ENCODE results near the gene BCR.

BCR gene

DNA sequence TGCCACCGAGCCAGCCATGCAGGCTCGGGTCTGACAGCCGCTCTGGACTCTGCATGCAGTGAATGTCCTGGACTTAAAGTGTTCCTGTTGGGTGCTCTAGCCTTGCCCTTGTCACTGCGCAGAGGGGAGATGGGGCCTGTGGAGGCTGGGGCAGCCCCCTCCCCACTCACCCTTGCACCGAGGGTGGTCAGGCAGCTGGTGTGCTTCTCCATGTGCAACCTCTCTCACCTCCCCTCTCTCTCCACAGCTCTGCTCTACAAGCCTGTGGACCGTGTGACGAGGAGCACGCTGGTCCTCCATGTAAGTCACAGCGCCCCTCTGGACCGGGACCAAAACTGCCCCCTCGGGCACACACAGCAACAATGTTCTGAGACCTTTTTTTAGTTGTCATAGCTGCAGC, 92.5 kb downstream of the BCR start:
- no peak for DNase-seq (ENCODE audit: low read depth in 2 of 2, low spot score in 1 of 2)

- DNase-seq (ENCODE audit: low read depth in 2 of 2, low spot score in 1 of 2), result no peak
Measured at GRCh38 chr22:23273445-23274145, 93.3 kb downstream of the BCR start.

- DNase-seq (ENCODE audit: low read depth in 2 of 2, low spot score in 1 of 2), result no peak
Measured at GRCh38 chr22:23274146-23274526, 93.8 kb downstream of the BCR start.

- no peak for DNase-seq (ENCODE audit: low read depth in 2 of 2, low spot score in 1 of 2)
Measured at GRCh38 chr22:23274891-23275694, 94.8 kb downstream of the BCR start.

DNA sequence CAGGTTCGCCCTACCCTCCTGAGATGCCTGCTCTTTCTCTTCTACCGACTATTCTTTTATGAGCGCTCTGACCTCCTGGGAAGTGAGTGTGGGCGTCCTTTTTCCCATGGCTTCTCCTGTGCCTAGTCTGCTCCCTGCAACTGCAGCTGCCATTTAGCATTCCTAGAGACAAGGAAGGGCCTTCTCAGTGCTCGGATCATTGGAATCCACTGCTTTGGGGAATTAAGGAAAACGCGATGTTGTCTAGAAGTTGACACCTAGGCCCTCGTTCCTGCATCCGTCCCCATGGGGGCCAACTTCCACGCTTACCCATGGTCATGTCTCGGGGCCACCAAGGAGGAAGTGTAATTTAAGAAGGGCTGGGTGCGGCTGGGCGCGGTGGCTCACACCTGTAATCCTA, 95.4 kb downstream of the BCR start:
- no peak for DNase-seq (ENCODE audit: low read depth in 2 of 2, low spot score in 1 of 2)

DNA sequence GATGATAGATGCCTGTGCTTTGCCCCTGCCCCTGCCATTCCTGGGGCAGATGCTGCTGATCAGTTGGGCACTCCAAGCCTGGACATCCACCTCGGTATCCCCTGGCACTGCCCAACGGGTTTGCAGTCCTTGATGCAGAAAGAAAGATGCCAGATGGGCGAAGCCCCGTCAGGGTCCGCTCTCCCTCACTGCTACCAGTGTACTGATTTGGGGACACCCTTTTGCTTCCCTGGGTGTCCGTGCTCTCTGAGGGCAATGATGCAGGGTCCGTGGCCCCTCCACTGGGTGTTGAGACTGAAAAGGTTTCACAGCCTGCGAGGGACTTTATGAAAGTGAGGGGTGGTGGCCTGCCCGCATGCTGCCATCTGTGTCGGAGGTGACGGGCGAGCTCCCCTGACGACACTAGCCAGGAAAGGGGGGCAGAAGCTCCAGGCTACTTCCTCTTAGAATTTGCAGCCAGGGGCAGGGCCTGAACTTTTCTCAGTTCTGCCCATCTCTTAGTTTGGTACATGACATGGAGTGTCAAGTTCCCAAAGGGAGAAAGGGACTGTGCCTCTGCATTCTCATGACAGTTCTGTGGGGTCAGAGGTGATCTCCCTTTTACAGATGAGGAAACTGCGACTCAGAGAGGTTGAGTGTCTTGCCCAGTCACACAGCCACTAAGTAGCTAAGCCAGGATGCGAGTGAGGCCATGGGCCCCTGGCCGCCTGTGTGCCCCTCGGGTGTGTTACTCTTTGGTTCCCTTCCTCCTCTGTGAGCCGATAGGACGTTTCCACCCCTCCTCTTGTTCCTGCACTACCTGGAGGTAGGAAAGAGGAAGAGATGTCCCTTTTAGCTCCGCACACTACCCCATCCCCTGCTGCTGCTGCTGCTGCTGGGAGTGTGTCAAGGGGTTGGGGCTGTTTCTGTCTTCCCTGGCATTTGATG, 96.6 kb downstream of the BCR start:
- no peak for DNase-seq (ENCODE audit: low read depth in 2 of 2, low spot score in 1 of 2)

- no peak for DNase-seq (ENCODE audit: low read depth in 2 of 2, low spot score in 1 of 2)
Measured at GRCh38 chr22:23277583-23278295, 97.4 kb downstream of the BCR start.

DNA sequence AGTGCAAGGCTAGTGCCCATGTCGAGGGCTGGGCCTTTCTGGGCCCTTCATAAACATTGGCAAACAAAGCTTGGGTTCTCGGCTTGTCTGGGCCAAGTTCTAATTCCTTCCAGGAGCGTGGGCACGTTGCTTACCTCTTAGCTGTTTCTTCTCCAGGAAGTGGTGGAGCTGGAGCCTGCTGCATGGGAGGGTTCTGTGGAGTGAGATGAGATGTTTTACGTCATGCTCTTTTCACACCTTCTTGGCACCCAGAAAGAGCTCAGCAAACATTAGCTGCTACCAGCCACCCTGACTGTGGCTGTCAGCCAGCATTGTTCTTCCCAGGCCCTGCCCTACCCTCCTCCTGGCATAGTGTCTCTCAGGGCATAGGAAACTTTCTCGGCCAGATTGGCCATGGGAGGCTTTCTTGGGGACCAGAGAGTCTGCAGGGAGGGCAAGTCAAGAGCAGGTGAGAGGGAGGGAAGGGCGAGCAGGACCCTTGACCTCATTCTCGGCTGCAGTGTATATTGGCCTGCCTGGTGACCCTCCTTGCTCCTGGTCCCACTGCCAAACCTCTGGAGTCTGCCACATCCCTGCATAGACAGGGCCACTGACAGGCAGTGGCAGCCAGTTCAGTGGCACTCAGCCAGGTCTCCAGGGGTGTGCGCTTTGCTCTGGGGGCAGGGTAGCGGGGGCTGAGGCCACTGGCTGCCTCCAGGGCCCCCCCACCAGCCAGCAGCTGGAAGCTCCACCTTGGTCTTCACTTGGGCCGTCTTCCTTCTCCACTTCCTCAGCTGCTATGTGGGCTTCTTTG, 98.8 kb downstream of the BCR start:
- peak in 1 of 2 donors; percentile 17 for DNase-seq (ENCODE audit: low read depth in 2 of 2, low spot score in 1 of 2)

- DNase-seq (ENCODE audit: low read depth in 2 of 2, low spot score in 1 of 2), result no peak
Measured at GRCh38 chr22:23279781-23280180, 99.5 kb downstream of the BCR start.

DNA sequence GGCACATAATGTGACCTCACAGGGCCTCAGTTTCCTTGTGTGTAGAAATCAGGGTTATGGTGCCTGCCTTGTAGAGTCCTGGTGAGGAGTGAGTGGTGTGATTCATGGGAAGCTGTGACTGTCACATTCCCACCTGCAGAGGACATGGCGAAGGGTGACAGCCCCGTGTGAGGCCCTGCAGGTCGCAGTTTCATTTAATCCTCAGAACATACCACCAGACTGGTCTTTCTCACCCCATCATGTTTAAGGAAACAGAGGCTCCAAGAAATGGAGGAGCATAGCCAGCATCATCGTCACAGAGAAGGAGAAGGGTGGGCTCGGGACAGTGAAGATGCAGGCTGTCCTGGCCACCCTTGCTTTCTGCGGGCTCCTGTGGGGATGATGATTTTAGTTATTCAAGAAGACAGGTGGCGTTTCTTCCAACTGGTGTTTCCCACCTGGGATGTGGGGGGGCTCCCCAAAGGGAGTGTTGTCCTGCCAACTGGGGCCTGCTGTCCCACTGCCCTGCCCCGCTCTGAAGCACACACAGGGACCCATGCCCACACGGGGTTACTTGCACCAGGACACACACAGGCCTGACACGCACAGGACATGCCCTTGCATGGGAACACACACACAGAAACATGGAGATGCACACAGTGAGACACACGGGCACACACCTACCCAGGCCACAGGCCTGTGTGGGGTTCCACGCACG, 100.2 kb downstream of the BCR start:
- DNase-seq (ENCODE audit: low read depth in 2 of 2, low spot score in 1 of 2), result no peak

DNA sequence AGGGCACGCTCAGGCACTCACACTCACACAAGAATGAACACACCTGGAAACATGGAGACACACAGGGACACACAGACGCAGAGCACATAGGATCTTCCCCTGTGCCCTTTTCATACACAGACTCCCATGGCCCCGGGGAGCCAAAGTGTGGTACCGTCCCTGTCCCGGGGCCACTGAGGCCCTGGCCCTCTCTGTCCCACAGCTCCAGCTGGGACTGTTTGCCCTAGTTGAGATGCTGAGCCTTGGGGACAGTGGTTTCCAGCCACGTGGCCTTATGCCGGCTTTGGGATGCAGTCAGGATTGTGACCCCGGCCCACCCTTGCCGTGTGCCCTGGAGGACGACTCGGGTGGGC, 100.7 kb downstream of the BCR start:
- DNase-seq (ENCODE audit: low read depth in 2 of 2, low spot score in 1 of 2), result no peak

DNA sequence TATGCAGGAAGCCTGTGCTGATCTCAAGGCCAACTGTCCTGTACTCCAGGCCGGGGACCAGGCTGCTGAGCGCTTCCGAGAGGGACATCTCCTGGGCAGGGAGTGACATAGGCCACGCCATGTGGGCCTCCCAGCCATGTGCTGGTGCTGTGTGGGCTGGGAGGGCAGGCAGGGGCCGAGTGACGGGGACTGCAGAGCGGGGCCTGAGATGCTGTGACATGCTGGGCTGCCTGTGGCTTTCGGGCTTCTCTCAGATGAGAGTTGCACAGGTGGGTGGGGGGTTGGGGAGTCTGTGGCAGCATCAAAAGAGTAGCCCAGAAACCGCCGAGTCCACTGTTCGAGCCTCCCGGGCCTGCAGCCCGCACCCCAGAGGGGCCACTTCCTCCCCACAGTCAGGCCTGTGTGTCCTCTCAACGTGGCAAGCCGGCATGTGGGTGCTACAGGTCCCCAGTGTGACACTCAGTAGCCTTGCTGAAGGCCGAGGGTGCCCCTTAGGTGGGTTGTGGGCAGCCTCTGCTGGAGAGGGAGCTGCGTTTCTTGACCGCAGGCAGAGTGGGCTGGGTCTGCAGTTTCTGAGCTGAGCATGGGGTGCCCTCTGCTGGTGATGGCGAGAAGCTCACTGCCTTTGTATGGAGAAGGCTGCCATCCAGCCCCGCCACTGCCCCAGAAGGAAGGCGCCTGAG, 101.2 kb downstream of the BCR start:
- peak; percentile 66 to 69 for DNase-seq (ENCODE audit: low read depth in 2 of 2, low spot score in 1 of 2)

GRCh38 chr22:23282089-23282501, 101.8 kb downstream of the BCR start:
- DNase-seq (ENCODE audit: low read depth in 2 of 2, low spot score in 1 of 2), result no peak

GRCh38 chr22:23282516-23282915, 102.2 kb downstream of the BCR start:
- DNase-seq (ENCODE audit: low read depth in 2 of 2, low spot score in 1 of 2), result no peak

- DNase-seq (ENCODE audit: low read depth in 2 of 2, low spot score in 1 of 2), result no peak
Measured at GRCh38 chr22:23282986-23283385, 102.7 kb downstream of the BCR start.

DNA sequence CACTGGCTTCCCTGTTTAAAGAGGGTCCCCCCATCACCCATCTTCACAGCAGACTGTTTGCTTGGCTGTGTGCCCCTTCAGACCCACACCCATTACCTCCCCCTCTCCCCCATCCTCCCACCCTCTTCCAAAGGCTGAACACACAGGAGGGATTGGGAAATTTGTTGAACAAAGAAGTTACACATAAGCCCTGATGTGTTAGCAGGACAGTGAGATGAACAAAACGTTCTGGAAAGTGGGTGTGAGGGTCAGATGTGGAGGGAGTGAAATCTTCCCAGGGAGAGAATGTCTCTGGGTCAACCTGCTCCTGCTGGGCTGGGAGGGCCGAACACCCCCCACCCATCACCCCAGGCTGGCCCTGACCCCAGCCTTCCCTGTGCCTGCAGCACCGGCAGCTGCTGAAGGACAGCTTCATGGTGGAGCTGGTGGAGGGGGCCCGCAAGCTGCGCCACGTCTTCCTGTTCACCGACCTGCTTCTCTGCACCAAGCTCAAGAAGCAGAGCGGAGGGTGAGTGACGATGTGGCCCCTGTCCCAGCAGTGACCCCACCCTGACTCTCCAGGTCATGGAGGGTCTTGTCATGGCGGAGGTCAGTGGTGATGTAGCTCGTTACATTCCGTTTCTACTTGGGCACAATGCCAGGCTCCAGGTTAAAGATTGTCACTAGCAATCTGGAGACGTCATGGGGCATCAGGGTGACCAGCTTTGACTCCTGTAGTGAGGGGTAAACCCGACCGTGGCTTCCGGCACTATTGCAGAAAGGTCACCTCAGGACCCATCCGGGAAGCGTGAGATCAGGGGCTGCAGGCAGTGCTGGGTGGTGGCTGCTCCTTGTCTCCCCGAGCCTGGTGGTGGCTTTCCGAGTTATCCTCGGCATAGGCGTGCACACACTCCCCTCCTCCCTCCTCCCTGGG, 103.5 kb downstream of the BCR start:
- no peak for DNase-seq (ENCODE audit: low read depth in 2 of 2, low spot score in 1 of 2)

- no peak for DNase-seq (ENCODE audit: low read depth in 2 of 2, low spot score in 1 of 2)
Measured at GRCh38 chr22:23284504-23285033, 104.3 kb downstream of the BCR start.

- DNase-seq (ENCODE audit: low read depth in 2 of 2, low spot score in 1 of 2), result no peak
Measured at GRCh38 chr22:23285236-23285635, 104.9 kb downstream of the BCR start.

All from stimulated activated CD8-positive, alpha-beta memory T cell treated with anti-CD3 and anti-CD28 coated beads, Interleukin-4, amount 100 ng/mL, for 1 hour (primary cell).